Measurements from ENCODE around the gene ALDH16A1. TPM values are rescaled to one million over a fixed set of nuclear protein-coding genes. Genes with fewer than 3 reads are reported as not detected.

ALDH16A1 gene
- total and polyA plus RNA-seq, 2 of the 8 experiments (the other 6 are each of a cell fraction or from before 2014, with no cell fraction given), result 30.5 to 34.3 TPM

- H2BK120ac ChIP-seq (replicated peaks; ENCODE audit: low read depth, low read length), result no peak overlapping the region
- TF ChIP-seq SRF (IDR thresholded peaks at IDR 0.05; ENCODE audit: low read depth, low read length) (no peak), ASH2L (IDR thresholded peaks at IDR 0.05; ENCODE audit: low read length) (no peak)
- H3K4me2 ChIP-seq (ENCODE audit: insufficient read depth in 1 of 2, low read depth in 2 of 2, low read length in 2 of 2), result no peak overlapping the region
- no peaks in the 10 kb centered on the region; a peak in 1 of 7 replicates for H3K4me1 ChIP-seq (replicated peaks in 1 of 4; ENCODE audit: control insufficient read depth in 3 of 4, insufficient read depth in 4 of 4, low read length in 3 of 4)
- H4K91ac ChIP-seq (replicated peaks; ENCODE audit: insufficient read length, low read length), result no peak overlapping the region
- H2BK12ac ChIP-seq (ENCODE audit: low read depth, low read length), result no peak overlapping the region
- H3K27me3 ChIP-seq (replicated peaks in 1 of 4; ENCODE audit: control insufficient read depth in 3 of 4, extremely low read depth in 1 of 4, insufficient read depth in 3 of 4, low read length in 3 of 4), result no peaks in the 10 kb centered on the region
- ChIA-PET POLR2A (ENCODE audit: partially characterized antibody) (interaction anchor here (0.8 to 1.9 kb wide), 5 partner anchors 13 to 105 kb away, joined by 3 to 5 read pairs (median 5); no protein-coding TSS in a partner anchor), CTCF (ENCODE audit: partially characterized antibody) (interaction anchor here (0.6 to 2.4 kb wide), 4 partner anchors 12 to 666 kb away, joined by 3 to 9 read pairs (median 3); partner anchors contain the start of gene FLT3LG)
- H2BK20ac ChIP-seq (ENCODE audit: low read length), result no peak overlapping the region
- H2BK15ac ChIP-seq (ENCODE audit: low read length), result no peak overlapping the region
- no peak overlapping the region for H3K23ac ChIP-seq (ENCODE audit: insufficient read length)
- H3K14ac ChIP-seq (ENCODE audit: insufficient read length), result no peak overlapping the region
- H3K9ac ChIP-seq (replicated peaks in 1 of 4; ENCODE audit: extremely low read depth in 1 of 4, low read depth in 3 of 4, low read length in 3 of 4), result no peak overlapping the region
- no peak overlapping the region for H2BK5ac ChIP-seq (ENCODE audit: low read depth, low read length)
- no peak overlapping the region for H2AFZ ChIP-seq (ENCODE audit: low read length)
- H3K18ac ChIP-seq (ENCODE audit: extremely low read depth, low read length), result no peak overlapping the region
- no peaks in the 10 kb centered on the region for H3K9me3 ChIP-seq (ENCODE audit: insufficient read depth in 2 of 2, low read depth in 1 of 2, low read length in 1 of 2)
- H3K4me3 ChIP-seq (ENCODE audit: extremely low read depth in 1 of 4, insufficient read depth in 2 of 4, low read depth in 3 of 4, low read length in 4 of 4), result no peak overlapping the region
- no peak overlapping the region for H3K27ac ChIP-seq (ENCODE audit: low read depth, low read length)
- DNase-seq (ENCODE audit: low read depth in 1 of 2, low spot score in 2 of 2), result no peak
- H3K23me2 ChIP-seq (ENCODE audit: low read depth, low read length), result peaks cover 4% of the 10 kb centered on the region
- H4K8ac ChIP-seq (ENCODE audit: extremely low read depth, insufficient read depth, low read length), result no peak overlapping the region
- H4K5ac ChIP-seq (ENCODE audit: insufficient read length, low read depth, low read length), result no peak overlapping the region
- H3K36me3 ChIP-seq (ENCODE audit: control insufficient read depth in 2 of 4, insufficient read depth in 4 of 4, low read length in 3 of 4), result peaks cover 0 to 10% (median 0%) of the 10 kb centered on the region in 4 experiments; a peak in 3 of 8 replicates
- H3K79me1 ChIP-seq (ENCODE audit: low read depth, low read length), result no peaks in the 10 kb centered on the region; the same call in 1 of the 2 replicates
- H2AK5ac ChIP-seq (ENCODE audit: low read depth, low read length), result no peak overlapping the region
- no peaks in the 10 kb centered on the region for H4K20me1 ChIP-seq (replicated peaks in 1 of 2; ENCODE audit: control insufficient read depth in 1 of 2, insufficient read depth in 2 of 2, low read length in 2 of 2)
- H3K56ac ChIP-seq (replicated peaks; ENCODE audit: insufficient read length, low read depth, low read length), result no peak overlapping the region
- peaks cover 0 to 12% of the 10 kb centered on the region in 2 experiments; a peak in 1 of 4 replicates for H3K79me2 ChIP-seq (ENCODE audit: control insufficient read depth in 1 of 2, insufficient read depth in 2 of 2, low read length in 2 of 2)
- H3K4ac ChIP-seq (replicated peaks; ENCODE audit: insufficient read length, low read depth, low read length), result no peak overlapping the region
- 95% methylated on average over 5 of the region's 5 CpGs; no CpG with 5 or more reads in 1 of the 2 experiments for WGBS, 2 experiments (ENCODE audit: extremely low coverage in 1 of 2, insufficient coverage in 1 of 2, insufficient read length in 1 of 2, insufficient replicate concordance in 2 of 2, low coverage in 1 of 2, low lambda C conversion rate in 2 of 2, missing lambda C conversion rate in 1 of 2)
- no peak for FAIRE-seq
Measured at GRCh38 chr19:49456326-49456725, 3.3 kb downstream of the ALDH16A1 start.

Measured in H1 (cell line).